Measurements from ENCODE around the gene QRFP. TPM values are rescaled to one million over a fixed set of nuclear protein-coding genes. Genes with fewer than 3 reads are reported as not detected.

The QRFP gene
- total RNA-seq, 4 donors from 2014 or later = not detected

DNA sequence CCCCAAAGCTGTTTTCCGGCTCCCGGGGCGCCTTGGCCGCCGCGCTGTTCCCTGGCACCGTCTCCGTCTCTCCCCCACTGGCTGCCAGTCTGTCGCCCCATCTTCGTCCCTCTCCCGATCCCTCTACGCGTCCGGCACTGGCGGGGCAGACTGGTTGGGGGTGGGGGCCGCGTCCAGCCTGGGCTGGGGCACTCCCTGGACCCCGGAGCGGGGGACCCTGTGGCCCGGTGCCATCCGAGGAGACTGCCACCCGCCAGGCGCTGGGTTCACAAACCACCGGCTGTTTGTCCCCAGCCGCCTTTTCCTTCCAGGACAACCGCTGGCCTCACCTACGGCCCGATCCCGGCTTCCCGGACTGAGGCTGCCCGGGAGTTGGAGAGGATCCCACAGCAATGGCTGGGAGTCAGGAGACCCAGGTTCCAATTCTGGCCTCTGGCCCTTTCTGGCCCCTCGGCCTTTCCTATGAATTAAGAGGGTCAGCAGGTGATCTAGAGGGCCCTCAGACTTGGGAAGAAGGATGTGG is 43.5 kb upstream of the QRFP start:
- Histone ChIP-seq H3K4me1 (peaks cover 0 to 7% of the 10 kb centered on the region in 2 donors), H3K4me3 (peak overlapping the region in 1 of 4 donors; percentile 42), H3K27ac (no peak overlapping the region), H3K9me3 (no peaks in the 10 kb centered on the region), H3K27me3 (peaks cover 56 to 79% (median 67%) of the 10 kb centered on the region in 3 donors), H3K36me3 (no peaks in the 10 kb centered on the region)
- TF ChIP-seq CTCF (IDR thresholded peaks at IDR 0.05 in 4 of 5, conservative IDR thresholded peaks at IDR 0.05 in 1 of 5) (no peak), POLR2A (IDR thresholded peaks at IDR 0.05) (no peak)
- intact Hi-C loops (cut with DNase I; ENCODE audit: low total_unique reads) = loop anchor here (5.0 kb wide), 1 partner anchor 168 kb away; no protein-coding TSS in a partner anchor
- DNase-seq (no peak), ATAC-seq (no peak)
- in situ Hi-C loops (cut with MboI; ENCODE audit: low sequenced_read_pairs in 4 of 4) = loop anchor here in 3 of 4 donors (5.0 to 10.0 kb wide), 3 partner anchors 233 to 245 kb away; partner anchors contain the start of gene EXOSC2 (in 1 of the 3)

GRCh38 chr9:130939405-130940026 is 42.9 kb upstream of the QRFP start:
- intact Hi-C loops (cut with DNase I; ENCODE audit: low total_unique reads) = loop anchor here (5.0 kb wide), 1 partner anchor 167 kb away; no protein-coding TSS in a partner anchor
- TF ChIP-seq CTCF (IDR thresholded peaks at IDR 0.05 in 4 of 5, conservative IDR thresholded peaks at IDR 0.05 in 1 of 5) (no peak), POLR2A (IDR thresholded peaks at IDR 0.05) (no peak)
- Histone ChIP-seq H3K4me1 (peaks cover 0 to 7% of the 10 kb centered on the region in 2 donors), H3K36me3 (no peaks in the 10 kb centered on the region), H3K9me3 (no peaks in the 10 kb centered on the region), H3K27ac (no peak overlapping the region), H3K4me3 (peak overlapping the region; percentile 19 to 51 (median 42)), H3K27me3 (peaks cover 62 to 83% (median 73%) of the 10 kb centered on the region in 3 donors)
- DNase-seq = no peak
- in situ Hi-C loops (cut with MboI; ENCODE audit: low sequenced_read_pairs in 4 of 4) = loop anchor here in 3 of 4 donors (5.0 to 10.0 kb wide), 3 partner anchors 232 to 245 kb away; partner anchors contain the start of gene EXOSC2 (in 1 of the 3)
- ATAC-seq = no peak

DNA sequence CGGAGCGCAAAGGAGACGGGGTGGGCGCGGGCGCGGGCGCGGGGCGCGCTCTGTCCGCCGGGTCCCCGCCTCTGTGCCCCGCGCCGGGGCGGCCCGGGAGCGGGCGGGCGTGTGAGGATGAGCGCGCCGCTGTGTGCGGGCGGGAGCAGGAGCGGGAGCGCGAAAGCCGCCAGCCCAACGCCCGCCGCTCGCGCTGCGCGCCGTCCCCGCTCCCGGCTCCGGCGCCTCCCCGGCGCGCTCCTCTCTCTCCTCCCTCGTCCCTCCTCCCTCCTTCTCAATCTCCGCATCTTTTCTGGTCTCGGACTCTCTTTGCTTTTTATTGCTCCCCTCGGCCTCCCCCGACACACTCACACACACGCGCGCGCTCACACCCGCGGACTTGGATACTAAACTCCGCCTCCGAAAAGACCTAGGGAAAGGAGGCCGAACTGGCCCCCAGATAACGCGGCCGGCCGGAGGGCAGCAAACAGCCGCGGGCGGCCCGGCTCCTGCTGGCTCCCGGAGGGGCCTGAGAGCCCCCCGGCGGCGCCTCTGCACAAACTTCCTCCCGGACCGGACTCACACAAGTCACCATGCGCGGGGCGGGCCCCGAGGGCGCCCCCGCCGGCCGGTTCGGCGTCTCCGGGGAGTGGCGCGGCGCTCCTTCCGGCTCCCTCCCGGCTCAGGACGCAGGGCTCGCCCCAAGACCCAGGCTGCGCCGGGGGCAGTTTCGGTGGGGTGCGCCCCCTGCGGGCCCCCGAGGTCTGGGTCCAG is 42.2 kb upstream of the QRFP start, which contains the start of gene FIBCD1:
TSS of gene FIBCD1 (minus strand) at position 596 of the 753 bp plus-strand sequence. CDS start 640 bp downstream, outside the sequence.
- H3K27me3 ChIP-seq = peaks cover 69 to 87% (median 80%) of the 10 kb centered on the region in 3 donors
- ATAC-seq (no peak), DNase-seq (no peak)
- no peak for TF ChIP-seq CTCF (IDR thresholded peaks at IDR 0.05 in 4 of 5, conservative IDR thresholded peaks at IDR 0.05 in 1 of 5)
- TF ChIP-seq POLR2A (IDR thresholded peaks at IDR 0.05) = no peak
- H3K4me3 ChIP-seq = peak within 1 kb of the TSS; percentile 19 to 51 (median 42)
- intact Hi-C loops (cut with DNase I; ENCODE audit: low total_unique reads) (no loop called here), in situ Hi-C loops (cut with MboI; ENCODE audit: low sequenced_read_pairs in 4 of 4) (no loop called here)
- peaks cover 0 to 7% of the 10 kb centered on the region in 2 donors for H3K4me1 ChIP-seq
- H3K27ac ChIP-seq = no peak within 1 kb of the TSS
- no peaks in the 10 kb centered on the region for H3K9me3 ChIP-seq
- H3K36me3 ChIP-seq = no peaks in the 10 kb centered on the region

GRCh38 chr9:130938184-130938651 is 41.6 kb upstream of the QRFP start:
- intact Hi-C loops (cut with DNase I; ENCODE audit: low total_unique reads) = no loop called here
- no peaks in the 10 kb centered on the region for H3K9me3 ChIP-seq
- H3K36me3 ChIP-seq = no peaks in the 10 kb centered on the region
- no peak overlapping the region for H3K4me3 ChIP-seq
- DNase-seq (no peak), ATAC-seq (no peak)
- H3K4me1 ChIP-seq = peaks cover 0 to 7% of the 10 kb centered on the region in 2 donors
- in situ Hi-C loops (cut with MboI; ENCODE audit: low sequenced_read_pairs in 4 of 4) = no loop called here
- peaks cover 75 to 88% (median 80%) of the 10 kb centered on the region in 3 donors for H3K27me3 ChIP-seq
- TF ChIP-seq POLR2A (IDR thresholded peaks at IDR 0.05) (no peak), CTCF (IDR thresholded peaks at IDR 0.05 in 4 of 5, conservative IDR thresholded peaks at IDR 0.05 in 1 of 5) (no peak)
- H3K27ac ChIP-seq = no peak overlapping the region

All from gastrocnemius medialis (tissue), 4 donors.